ENCODE measurements around the gene HS3ST5.

GRCh38 chr6:114376611-114377175 lies 33.9 kb upstream of the HS3ST5 start:
- TF ChIP-seq CTCF (conservative IDR thresholded peaks at IDR 0.05; ENCODE audit: low read depth in 2 of 2) (no peak), EZH2 (IDR thresholded peaks at IDR 0.05; ENCODE audit: low read depth, unreplicated experiment) (no peak), STAT1 (IDR thresholded peaks at IDR 0.05; ENCODE audit: unreplicated experiment) (no peak), EZH2phosphoT487 (IDR thresholded peaks at IDR 0.05; ENCODE audit: unreplicated experiment) (no peak), ZNF331 (CRISPR knock-in tag; IDR thresholded peaks at IDR 0.05; ENCODE audit: low read depth) (no peak)

All from GM23338 (cell line).